GM10847 (cell line): ENCODE results near the gene SPATA17.

Source experiments
- POLR2A ChIP-seq: IDR thresholded peaks from 2 replicates; pipeline ENCODE4 v1.6.1; 2011; ENCODE audit not compliant: insufficient read length; ENCODE audit errors: extremely low read depth

The SPATA17 gene

DNA sequence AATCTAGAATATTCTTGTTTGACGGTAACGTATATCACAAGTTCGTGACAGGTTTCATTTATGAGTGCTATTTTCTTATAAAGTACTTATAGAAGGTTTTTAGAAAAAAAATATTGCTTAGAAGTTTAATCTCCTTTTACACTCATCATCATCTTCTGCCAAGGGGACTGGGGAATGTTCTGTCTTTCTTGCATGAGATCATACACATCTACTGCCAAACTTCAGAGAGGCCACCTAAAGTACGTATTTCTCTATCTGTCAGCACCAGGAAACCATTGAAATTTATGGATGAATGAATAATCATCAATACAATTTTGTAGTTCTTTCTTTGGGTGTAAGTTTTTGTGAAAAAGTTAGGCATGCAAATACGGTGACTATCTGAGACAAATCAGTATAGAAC lies 245.8 kb downstream of the SPATA17 start:
- no peak for TF ChIP-seq POLR2A

DNA sequence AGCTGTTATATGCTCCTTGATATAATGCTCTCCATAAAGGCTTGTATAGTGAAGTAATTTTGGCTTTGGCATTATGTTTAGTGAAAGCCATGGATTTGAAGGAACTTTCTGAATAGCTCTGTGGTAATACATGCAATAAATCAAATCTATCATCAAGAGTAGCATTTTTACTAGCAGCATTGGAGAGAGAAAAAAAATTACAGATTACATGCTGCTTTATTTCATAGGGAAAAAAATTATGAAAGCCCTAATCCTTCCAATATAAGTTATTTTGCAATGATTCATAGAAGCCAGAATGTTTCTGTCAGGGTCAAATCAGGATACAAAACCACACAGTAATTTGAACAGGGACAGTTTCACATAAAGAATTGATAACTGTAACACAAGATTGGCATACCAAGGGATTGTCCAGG lies 250.0 kb downstream of the SPATA17 start:
- TF ChIP-seq POLR2A, result no peak

DNA sequence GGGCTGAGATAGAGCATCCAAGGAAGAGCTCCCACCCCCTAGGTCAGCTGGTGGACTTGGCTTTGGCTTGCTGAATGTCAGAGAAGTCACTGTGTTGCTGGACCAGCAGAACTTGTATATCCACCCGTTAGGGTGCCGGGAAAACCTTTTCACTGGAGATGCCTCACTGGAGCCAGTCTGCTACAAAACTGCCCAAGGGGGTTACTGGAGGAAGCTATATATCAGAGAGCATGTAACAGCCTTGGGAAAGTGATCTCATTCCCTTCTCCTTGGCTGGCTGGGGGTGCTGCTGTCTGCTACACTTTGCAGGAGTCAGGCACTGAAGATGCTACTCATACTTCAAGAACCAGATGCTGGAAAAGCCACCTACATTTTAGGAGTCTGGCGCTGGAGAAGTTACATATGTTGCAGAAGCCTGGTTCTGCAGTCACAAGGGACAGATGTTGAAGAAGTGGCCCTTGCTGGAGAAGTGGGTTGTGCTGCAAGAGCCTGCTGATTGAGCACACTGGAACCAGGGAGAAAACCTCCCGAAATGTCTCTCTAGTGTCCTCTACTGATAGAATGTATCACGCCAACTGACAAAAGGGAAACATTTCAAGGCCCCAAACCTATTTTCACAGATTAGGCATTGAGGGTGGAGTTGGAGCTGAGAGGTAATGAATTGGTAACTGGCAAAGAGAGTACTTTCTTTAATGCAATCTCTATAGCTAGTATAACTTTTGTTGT lies 250.6 kb downstream of the SPATA17 start:
- no peak for TF ChIP-seq POLR2A

DNA sequence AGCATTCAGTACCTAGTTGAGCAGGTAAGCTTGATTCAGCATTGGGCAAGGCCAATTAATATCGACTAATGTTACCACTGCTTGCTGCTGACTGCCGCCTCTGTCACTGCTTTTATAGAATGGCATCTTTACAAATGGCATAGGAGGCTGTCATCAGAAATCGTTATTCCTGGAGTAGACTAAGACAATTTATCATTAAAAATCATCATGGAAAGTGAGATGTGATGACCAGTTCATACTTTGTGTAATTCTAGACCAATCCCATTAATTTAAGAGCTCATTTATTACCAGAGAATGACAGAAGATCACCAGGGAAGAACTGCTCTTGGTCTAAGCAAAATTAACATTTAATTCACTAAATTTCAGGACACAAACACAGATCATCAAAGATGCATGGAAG lies 254.0 kb downstream of the SPATA17 start:
- TF ChIP-seq POLR2A, result no peak

DNA sequence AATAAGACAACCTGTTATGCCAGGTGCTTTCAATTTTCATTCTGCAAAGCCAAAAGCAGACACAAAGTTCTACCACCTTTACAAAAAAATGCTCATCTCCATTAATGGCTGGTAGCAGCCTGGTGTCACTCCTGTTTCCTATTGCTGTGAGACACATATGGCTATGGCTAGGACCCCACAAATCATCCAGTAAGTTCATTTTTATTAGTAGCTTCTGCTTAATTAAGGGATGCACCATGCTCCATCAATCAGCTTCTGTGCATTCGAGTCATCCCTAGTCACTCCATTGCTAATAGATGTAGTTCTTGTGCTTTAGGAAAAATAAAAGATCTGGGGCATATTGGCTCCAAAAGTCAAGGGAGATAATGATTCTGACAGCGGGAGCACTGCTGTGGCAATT lies 257.2 kb downstream of the SPATA17 start:
- no peak for TF ChIP-seq POLR2A

DNA sequence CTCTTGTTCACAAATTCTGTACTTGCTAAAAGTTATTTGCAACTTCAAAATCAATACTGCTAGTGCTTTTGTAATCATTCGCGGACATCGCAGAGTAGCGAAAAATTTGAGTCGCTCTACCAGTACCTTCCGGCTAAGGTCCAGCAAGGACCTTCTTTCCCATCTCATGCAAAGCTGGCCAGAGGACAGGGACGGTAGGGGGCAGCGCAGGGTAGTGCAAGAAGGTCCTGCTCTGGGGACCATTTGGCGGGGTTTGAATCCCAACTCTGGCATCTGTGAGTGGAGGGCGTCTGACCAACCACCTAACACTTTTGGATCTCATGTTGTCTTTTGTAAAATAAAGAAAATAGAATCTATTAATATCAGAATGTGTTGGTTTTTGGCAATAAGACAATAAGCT lies 258.3 kb downstream of the SPATA17 start:
- TF ChIP-seq POLR2A, result no peak

DNA sequence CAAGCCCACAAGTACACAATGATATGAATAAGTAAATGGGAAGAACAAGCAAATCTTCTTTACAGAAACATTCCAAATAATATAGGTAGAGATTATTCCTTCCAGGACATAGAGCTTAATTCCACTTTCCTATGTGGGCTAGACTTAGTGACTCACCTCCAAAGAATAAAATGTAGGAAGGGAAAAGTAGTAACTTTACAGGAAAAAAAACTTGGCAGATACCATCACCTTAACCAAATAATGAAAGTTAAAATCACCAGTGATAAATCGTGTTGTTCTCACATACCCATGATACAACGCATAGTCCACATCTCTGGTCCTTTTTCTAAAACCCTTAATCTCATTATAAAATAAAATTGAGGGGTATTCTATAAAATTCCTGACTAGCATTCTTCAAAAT lies 260.8 kb downstream of the SPATA17 start:
- no peak for TF ChIP-seq POLR2A

DNA sequence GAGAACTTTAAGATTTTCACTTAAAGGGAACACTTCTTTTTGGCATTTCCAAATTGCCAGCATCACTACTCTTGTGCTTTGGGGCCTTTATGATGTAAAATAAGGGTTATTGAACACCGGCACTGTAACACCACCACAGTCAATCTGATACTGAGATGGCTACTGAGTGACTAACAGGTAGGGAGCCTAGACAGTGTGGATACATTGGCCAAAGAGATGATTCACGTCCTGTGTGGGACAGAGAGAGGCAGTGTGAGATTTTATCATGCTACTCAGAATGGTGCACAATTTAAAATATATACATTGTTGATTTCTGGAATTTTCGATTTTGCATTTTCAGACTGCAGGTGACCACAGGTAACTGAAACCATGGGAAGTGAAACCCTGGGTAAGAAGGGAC lies 261.6 kb downstream of the SPATA17 start:
- TF ChIP-seq POLR2A, result no peak

DNA sequence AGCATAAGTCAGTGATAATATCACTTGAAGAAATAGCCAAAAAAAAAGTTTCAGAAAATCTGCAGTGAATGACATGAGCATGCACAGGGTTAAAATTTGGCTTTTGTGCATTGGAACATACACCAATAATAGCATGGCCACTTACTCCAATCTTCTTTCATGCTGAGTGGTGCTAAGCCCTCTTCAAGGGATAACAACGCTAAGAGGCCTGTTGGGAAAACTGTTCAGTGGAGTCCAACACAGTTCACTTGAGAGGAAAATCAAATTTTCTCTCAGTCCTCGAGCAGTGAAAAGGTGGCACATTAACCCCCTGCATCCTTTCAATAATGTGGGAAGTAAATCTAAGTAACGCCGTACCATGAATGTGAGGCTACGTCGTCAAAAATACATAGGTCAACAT lies 264.7 kb downstream of the SPATA17 start:
- TF ChIP-seq POLR2A, result no peak

DNA sequence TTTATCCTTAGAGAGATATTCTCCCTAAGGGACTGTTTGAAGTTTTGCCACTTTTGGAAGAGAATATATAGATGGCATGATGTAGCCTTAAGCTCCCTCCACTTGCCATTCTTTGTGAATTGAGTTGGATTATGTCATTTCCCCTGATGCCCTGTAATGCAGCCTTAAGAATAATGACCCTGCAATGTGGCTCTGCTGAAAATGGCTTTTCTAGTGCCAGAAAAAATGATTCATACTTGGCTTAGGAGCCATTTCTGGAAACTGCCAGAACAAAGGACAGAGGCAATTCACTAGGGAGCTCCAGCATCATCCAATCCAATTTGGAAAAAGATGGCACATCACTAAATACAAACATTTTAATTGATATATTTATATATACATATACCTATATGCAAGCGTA lies 265.3 kb downstream of the SPATA17 start:
- no peak for TF ChIP-seq POLR2A

DNA sequence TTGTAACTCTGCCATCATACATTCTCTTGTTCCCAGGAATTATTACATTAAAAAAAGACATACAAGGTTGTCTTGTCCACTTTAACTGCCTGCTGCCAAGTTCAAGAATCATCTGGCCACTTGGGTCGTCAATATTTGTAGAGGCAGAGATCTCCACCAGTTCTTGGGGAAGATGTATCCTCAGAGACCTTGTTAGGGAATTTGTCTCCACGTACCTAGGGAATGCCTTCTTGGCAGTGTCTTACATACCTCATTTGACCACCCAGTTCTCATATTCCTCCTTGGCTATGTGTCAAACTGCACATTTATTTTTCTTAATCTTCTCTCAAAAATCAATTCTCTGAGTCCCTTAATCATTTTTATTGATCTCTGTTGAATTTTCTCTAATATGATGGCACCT lies 266.0 kb downstream of the SPATA17 start:
- TF ChIP-seq POLR2A, result no peak

DNA sequence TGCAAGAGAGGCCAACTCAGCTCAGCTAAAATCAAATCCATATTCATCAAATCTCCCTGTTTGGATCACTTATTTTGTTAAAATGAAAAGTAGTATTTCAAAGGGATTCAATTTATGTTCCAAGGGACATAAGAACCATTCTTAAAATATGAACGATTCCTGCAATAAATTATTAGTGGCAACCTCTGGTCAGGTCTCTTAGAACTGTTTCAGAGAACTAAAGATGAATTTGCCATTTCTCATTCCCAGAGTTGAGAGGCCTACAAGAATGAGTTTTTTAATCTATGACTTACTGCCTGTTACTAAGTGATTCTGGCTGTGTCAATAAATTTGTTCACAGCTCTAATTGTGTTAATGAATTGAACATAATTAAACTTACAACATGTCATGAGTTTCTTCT lies 268.5 kb downstream of the SPATA17 start:
- TF ChIP-seq POLR2A, result no peak

DNA sequence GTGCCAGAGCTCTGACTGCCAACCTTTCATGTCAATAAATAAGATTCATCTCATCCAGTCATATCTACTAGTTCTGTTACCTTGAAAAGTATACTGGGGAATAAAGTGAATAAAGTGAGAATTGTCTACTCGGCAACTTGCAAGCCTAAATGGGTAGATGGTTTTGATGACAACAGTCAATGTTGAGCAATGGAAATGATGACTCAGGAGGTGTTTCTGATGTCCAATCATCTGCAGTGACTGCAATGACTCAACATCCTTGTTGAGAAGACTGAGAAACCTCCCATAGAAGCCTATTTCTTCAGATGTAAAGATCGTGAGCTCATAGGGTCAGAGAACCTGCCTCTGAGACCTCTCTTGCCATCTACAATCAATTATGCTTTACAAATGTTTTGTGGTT lies 276.4 kb downstream of the SPATA17 start:
- TF ChIP-seq POLR2A, result no peak

DNA sequence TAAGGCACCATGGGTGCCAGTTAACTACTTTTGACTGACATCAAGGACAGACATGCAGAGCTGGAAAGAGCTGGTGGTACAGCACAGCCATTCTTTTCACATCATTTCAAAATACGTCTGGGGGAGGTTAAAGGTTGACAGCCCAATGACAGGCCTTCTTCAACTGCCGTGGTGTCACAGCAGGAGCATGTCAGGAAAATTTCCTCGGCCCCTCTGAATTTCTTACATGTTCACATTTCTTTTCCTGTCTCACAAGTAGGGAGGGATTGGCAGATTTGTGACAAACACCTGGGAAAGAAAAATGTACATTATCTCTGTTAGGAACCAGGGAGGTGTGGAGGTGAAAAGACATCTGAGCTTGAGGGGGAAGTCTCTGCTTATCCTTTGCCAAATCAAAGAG lies 279.1 kb downstream of the SPATA17 start:
- TF ChIP-seq POLR2A, result no peak

DNA sequence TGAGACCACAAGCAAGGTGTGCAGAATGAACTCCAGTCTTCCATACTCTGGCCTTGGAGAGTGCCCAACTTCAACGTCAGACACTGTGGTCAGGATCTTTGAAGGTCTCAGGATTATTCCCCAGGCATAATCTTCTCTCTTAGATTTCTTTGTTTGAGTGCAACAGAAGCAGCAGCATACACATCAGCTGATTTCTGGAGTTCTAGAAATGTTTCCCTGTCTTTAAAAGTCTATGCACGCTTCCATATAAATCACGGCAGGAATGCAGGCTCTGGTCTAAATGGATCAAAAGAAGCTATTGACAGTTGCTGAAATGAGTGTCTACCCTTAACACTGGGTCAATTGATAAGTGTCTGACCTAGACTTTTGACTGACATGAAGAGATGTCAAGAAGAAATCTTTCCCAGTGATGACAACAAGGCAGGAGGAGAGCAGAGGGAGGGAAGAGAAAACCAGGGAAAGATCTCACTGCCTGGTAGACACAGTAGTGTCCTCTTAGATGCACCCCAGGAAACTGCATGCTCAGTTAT lies 279.7 kb downstream of the SPATA17 start:
- no peak for TF ChIP-seq POLR2A

DNA sequence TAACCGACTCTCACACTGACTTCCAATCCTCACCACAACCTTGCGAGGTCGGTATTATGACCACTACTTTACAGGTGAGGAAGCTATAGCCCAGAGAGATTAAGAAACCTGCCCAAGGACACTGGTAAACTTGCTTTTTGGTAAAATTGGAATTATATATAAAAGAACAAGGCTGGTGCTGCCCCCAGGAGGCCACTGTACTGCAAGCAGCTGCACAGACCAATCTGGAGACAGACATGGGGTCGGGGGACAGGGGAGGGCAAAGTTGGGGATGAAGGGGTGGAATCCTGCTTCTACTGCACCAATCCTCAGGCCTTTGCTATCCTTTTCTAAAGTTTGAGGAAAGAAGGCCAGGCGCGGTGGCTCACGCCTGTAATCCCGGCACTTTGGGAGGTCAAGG lies 280.8 kb downstream of the SPATA17 start:
- no peak for TF ChIP-seq POLR2A

DNA sequence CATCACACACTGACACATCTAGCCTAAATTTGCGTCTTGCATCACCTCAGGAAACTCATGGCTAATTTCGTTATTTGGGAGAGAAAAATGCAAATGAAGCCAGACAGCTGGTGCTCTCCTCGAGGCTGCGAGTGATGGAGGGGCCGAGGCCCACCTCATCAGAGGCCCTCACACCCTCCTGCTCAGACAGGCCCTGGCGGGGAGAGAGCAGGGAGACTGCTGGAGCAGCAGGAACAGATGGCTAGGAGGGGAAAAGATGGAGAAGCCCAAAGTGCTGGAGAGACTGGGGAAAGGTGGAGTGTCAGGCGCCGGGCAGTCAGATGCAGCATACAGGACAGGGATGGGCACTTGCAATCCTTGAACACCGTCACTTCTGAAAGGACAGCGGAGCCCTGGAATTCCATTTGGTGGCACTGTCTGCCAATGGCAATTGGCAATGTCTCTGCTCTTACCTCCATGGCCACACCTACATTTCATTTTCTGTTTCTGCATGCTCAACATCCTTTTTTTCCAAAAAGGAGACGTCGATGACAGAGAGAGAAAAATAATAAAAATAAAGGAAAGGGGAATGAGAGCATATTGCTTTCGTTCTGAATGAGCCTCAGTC lies 286.2 kb downstream of the SPATA17 start:
- no peak for TF ChIP-seq POLR2A
